Measurements from ENCODE around the gene CAMK2A.
"Not testable (repeated sequence)": the region's sequence is repeated elsewhere in the genome, so short reads cannot be mapped to it uniquely, and the experiment has no call there.

The CAMK2A gene

GRCh38 chr5:150234576-150235499, 54.7 kb downstream of the CAMK2A start:
- no peak for DNase-seq

- DNase-seq = not testable (repeated sequence)
Measured at GRCh38 chr5:150233706-150234105, 55.9 kb downstream of the CAMK2A start.

- peak in 1 of 2 donors; percentile 13 for DNase-seq
Measured at GRCh38 chr5:150230842-150231241, 58.7 kb downstream of the CAMK2A start.

- DNase-seq = no peak
Measured at GRCh38 chr5:150229571-150229970, 60.0 kb downstream of the CAMK2A start.

- no peak for DNase-seq
Measured at GRCh38 chr5:150227606-150228273, 61.8 kb downstream of the CAMK2A start.

- DNase-seq = no peak
Measured at GRCh38 chr5:150227036-150227435, 62.5 kb downstream of the CAMK2A start.

- no peak for DNase-seq
Measured at GRCh38 chr5:150224483-150225027, 65.0 kb downstream of the CAMK2A start.

GRCh38 chr5:150223474-150223873, 66.1 kb downstream of the CAMK2A start:
- DNase-seq = no peak

- no peak for DNase-seq
Measured at GRCh38 chr5:150222906-150223305, 66.7 kb downstream of the CAMK2A start.

- DNase-seq = no peak
Measured at GRCh38 chr5:150221471-150221870, 68.1 kb downstream of the CAMK2A start.

GRCh38 chr5:150219861-150220260, 69.7 kb downstream of the CAMK2A start:
- DNase-seq = no peak

GRCh38 chr5:150219142-150219541, 70.4 kb downstream of the CAMK2A start:
- no peak for DNase-seq

- DNase-seq = no peak
Measured at GRCh38 chr5:150218693-150219035, 70.9 kb downstream of the CAMK2A start.

- peak; percentile 71 for DNase-seq
Measured at GRCh38 chr5:150217873-150218692, 71.5 kb downstream of the CAMK2A start.

GRCh38 chr5:150217038-150217437, 72.5 kb downstream of the CAMK2A start:
- no peak for DNase-seq

- DNase-seq = no peak
Measured at GRCh38 chr5:150215979-150216944, 73.3 kb downstream of the CAMK2A start.

GRCh38 chr5:150214289-150214688, 75.3 kb downstream of the CAMK2A start:
- DNase-seq = no peak

GRCh38 chr5:150213530-150213929, 76.0 kb downstream of the CAMK2A start:
- DNase-seq = no peak

- no peak for DNase-seq
Measured at GRCh38 chr5:150211156-150212030, 78.2 kb downstream of the CAMK2A start.

GRCh38 chr5:150210644-150211043, 78.9 kb downstream of the CAMK2A start:
- no peak for DNase-seq

All from hippocampal formation (tissue), 2 donors.